Lower leg skin (tissue), 4 donors: Measurements from ENCODE around the gene MGRN1. TPM values are rescaled to one million over a fixed set of nuclear protein-coding genes. Genes with fewer than 3 reads are reported as not detected.

Source experiments
- DNase-seq, 2 donors: peaks; one replicate each; pipeline ENCODE4 v3.0.0-alpha.2; 2019; ENCODE audit warnings: low spot score in 2 of 2
- H3K4me3 ChIP-seq: fragments of 200-600 bp; sonication (generic); 2 replicates; pipeline ENCODE4 v1.5.1; 2017; ENCODE audit warnings: mild to moderate bottlenecking, low read depth; ENCODE audit not compliant: poor library complexity, severe bottlenecking
- CTCF ChIP-seq, 3 donors: fragments of 450-650 bp; IDR thresholded peaks; one replicate each; pipeline ENCODE4 v1.5.1; 2016; ENCODE audit warnings: antibody characterized with exemption in 3 of 3, mild to moderate bottlenecking in 3 of 3, moderate library complexity in 2 of 3
- POLR2A ChIP-seq, 2 donors: fragments of 450-650 bp; IDR thresholded peaks; one replicate each; pipeline ENCODE4 v1.6.1; 2016 to 2017; ENCODE audit warnings: antibody characterized with exemption in 2 of 2, mild to moderate bottlenecking in 1 of 2, moderate library complexity in 1 of 2
- WGBS, 2 donors: methylation state at CpG; one replicate each; pipeline ENCODE4 v1.1.5; 2018; 5-methylcytosine and 5-hydroxymethylcytosine counted together
- intact Hi-C: fragments of 100-400 bp; cut with DNase I; formaldehyde crosslinking; loops from one replicate; pipeline ENCODE4 v1.15.0; 2023; ENCODE audit warnings: low total_unique reads
- total RNA-seq, 4 donors: library from RNA; depleted of rRNA; stranded (reverse); fragments of >200 nt; gene quantifications; one replicate each; pipeline ENCODE4 v1.1.0, GENCODE V29; 2016

Gene MGRN1
- total RNA-seq, 4 donors from 2014 or later = 35.3 to 53.4 (median 40.1) TPM

- no peak for TF ChIP-seq CTCF (IDR thresholded peaks at IDR 0.05)
- TF ChIP-seq POLR2A (IDR thresholded peaks at IDR 0.05) = no peak
- WGBS, 2 donors = 88 to 90% methylated on average over 12 to 14 of the region's 20 CpGs
- intact Hi-C loops = no loop called here
- no peak overlapping the region for H3K4me3 ChIP-seq
- no peak for DNase-seq
Observed at GRCh38 chr16:4666537-4667202, 42.0 kb downstream of the MGRN1 start.

- WGBS, 2 donors = 91 to 92% methylated on average over 18 of the region's 20 CpGs
- no peak overlapping the region for H3K4me3 ChIP-seq
- DNase-seq = no peak
- intact Hi-C loops = no loop called here
- no peak for TF ChIP-seq CTCF (IDR thresholded peaks at IDR 0.05)
- no peak for TF ChIP-seq POLR2A (IDR thresholded peaks at IDR 0.05)
Observed at GRCh38 chr16:4667203-4667963, 42.8 kb downstream of the MGRN1 start.

GRCh38 chr16:4668313-4668960 is 43.8 kb downstream of the MGRN1 start:
- DNase-seq = no peak

GRCh38 chr16:4673387-4674046 is 48.9 kb downstream of the MGRN1 start:
- TF ChIP-seq POLR2A (IDR thresholded peaks at IDR 0.05) = no peak
- no peak for TF ChIP-seq CTCF (IDR thresholded peaks at IDR 0.05)
- WGBS, 2 donors = 89 to 92% methylated on average over 26 to 33 of the region's 33 CpGs
- intact Hi-C loops = no loop called here
- DNase-seq = no peak
- no peak overlapping the region for H3K4me3 ChIP-seq

More at GRCh38 chr16:4668313-4668960, 43.8 kb downstream of the MGRN1 start:
- intact Hi-C loops = no loop called here
- WGBS, 2 donors = 93 to 95% methylated on average over 10 of the region's 10 CpGs
- TF ChIP-seq POLR2A (IDR thresholded peaks at IDR 0.05) (no peak), CTCF (IDR thresholded peaks at IDR 0.05) (no peak)
- H3K4me3 ChIP-seq = no peak overlapping the region

GRCh38 chr16:4674926-4675530 is 50.4 kb downstream of the MGRN1 start:
- intact Hi-C loops = no loop called here
- DNase-seq = no peak
- TF ChIP-seq CTCF (IDR thresholded peaks at IDR 0.05) (no peak), POLR2A (IDR thresholded peaks at IDR 0.05) (no peak)
- 93 to 95% methylated on average over 9 of the region's 9 CpGs for WGBS, 2 donors
- H3K4me3 ChIP-seq = no peak overlapping the region
